Measurements from ENCODE around the gene ZNF668. TPM values are rescaled to one million over a fixed set of nuclear protein-coding genes. Genes with fewer than 3 reads are reported as not detected.
A peak's percentile ranks its signal among the peaks of the same experiment; 100 is the strongest.

Gene ZNF668
- total RNA-seq, 8 experiments from 2014 or later: 7.5 to 17.6 (median 9.1) TPM

GRCh38 chr16:31073142-31073969 is 684 bp downstream of the ZNF668 start:
- Histone ChIP-seq H3K27ac (peak overlapping the region; percentile 92 to 96), H3K4me1 (replicated peaks in 1 of 2) (peaks cover 4 to 8% of the 10 kb centered on the region in 2 donors), H3K4me3 (peak overlapping the region; percentile 63 to 99 (median 81))
- 0 to 7% (median 0%) methylated on average over 3 to 20 of the region's 83 CpGs; no CpG with 5 or more reads in 4 of the 10 experiments for WGBS, 10 experiments
- in situ Hi-C loops (cut with MboI; ENCODE audit: low pct_unique_long_range_greater_than_20kb in 2 of 9, low sequenced_read_pairs in 9 of 9, unreplicated experiment in 9 of 9): no loop called here
- ATAC-seq (replicated peaks in 6 of 8): peak; percentile 56 to 83 (median 78)

DNA sequence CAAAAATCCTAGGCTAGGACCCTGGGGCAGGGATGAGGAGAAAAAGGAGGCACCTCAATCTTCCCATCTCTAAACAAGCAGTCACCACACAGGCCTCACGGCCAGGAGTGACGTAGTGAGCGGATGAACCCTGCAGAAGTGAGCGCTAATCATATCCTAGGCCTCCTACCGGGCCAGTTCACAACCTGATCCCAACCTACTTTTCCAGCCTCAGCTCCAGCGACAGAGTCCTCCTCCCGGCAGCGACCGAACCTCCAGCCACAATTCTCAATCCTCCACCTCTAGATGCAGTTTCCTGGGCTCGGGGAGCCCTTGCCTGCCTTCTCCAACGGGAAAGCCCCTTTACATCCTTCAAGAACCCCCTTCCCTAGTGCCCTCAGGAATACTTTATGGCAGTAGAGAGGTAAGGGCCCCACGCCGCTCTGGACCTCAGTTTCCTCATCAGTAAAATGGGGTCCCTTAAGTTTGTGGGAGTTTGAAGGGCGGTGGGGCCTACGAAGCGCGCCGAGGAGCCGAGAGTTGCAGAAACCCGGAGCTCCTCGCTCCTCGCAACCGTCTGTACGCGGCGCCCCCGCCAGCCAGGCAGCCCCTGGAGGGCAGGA is 1.4 kb downstream of the ZNF668 start:
- peak overlapping the region; percentile 63 to 99 (median 81) for H3K4me3 ChIP-seq
- peak in 2 of 8 experiments; percentile 1 for ATAC-seq (replicated peaks in 6 of 8)
- in situ Hi-C loops (cut with MboI; ENCODE audit: low pct_unique_long_range_greater_than_20kb in 2 of 9, low sequenced_read_pairs in 9 of 9, unreplicated experiment in 9 of 9): no loop called here
- H3K4me1 ChIP-seq (replicated peaks in 1 of 2): peaks cover 4 to 8% of the 10 kb centered on the region in 2 donors
- 0 to 7% (median 0%) methylated on average over 1 to 17 of the region's 27 CpGs; no CpG with 5 or more reads in 4 of the 10 experiments for WGBS, 10 experiments
- peak overlapping the region; percentile 92 to 96 for H3K27ac ChIP-seq

DNA sequence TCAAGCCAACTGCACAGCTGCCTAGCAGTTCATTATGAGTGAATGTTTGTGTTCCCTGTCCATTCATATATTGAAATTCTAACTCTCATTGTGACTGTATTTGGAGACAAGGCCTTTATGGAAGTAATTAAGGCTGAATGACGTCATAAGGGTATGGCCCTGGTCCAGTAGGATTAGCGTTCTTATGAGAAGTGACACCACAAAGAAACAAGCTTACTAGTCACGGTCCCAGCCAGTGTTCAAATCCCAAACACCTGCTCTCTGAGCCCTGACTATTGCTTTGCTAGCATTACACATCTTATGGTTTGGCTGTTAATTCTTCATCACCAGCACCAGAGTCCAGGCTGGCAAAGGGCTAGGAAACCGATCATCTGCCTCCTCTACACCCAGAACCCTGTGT is 2.2 kb downstream of the ZNF668 start:
- in situ Hi-C loops (cut with MboI; ENCODE audit: low pct_unique_long_range_greater_than_20kb in 2 of 9, low sequenced_read_pairs in 9 of 9, unreplicated experiment in 9 of 9): no loop called here
- Histone ChIP-seq H3K4me3 (peak overlapping the region; percentile 63 to 99 (median 81)), H3K4me1 (replicated peaks in 1 of 2) (peaks cover 4 to 8% of the 10 kb centered on the region in 2 donors), H3K27ac (peak overlapping the region in 1 of 2 donors; percentile 92)
- 0 to 80% (median 7%) methylated on average over 1 to 4 of the region's 4 CpGs; no CpG with 5 or more reads in 2 of the 10 experiments for WGBS, 10 experiments
- ATAC-seq (replicated peaks in 6 of 8): peak in 1 of 8 experiments; percentile 1

- ATAC-seq (replicated peaks in 6 of 8): no peak
- Histone ChIP-seq H3K27ac (no peak overlapping the region), H3K4me1 (replicated peaks in 1 of 2) (peaks cover 0 to 4% of the 10 kb centered on the region in 2 donors), H3K4me3 (no peak overlapping the region)
- in situ Hi-C loops (cut with MboI; ENCODE audit: low pct_unique_long_range_greater_than_20kb in 2 of 9, low sequenced_read_pairs in 9 of 9, unreplicated experiment in 9 of 9): no loop called here
- WGBS, 10 experiments: 67 to 100% (median 86%) methylated on average over 1 to 3 of the region's 3 CpGs; no CpG with 5 or more reads in 2 of the 10 experiments
Measured at GRCh38 chr16:31067342-31067741, 6.7 kb downstream of the ZNF668 start.

- H3K4me3 ChIP-seq: no peak overlapping the region
- in situ Hi-C loops (cut with MboI; ENCODE audit: low pct_unique_long_range_greater_than_20kb in 2 of 9, low sequenced_read_pairs in 9 of 9, unreplicated experiment in 9 of 9): no loop called here
- peak in 5 of 8 experiments; percentile 10 to 100 (median 90) for ATAC-seq (replicated peaks in 6 of 8)
- no peaks in the 10 kb centered on the region for H3K4me1 ChIP-seq (replicated peaks in 1 of 2)
- WGBS, 10 experiments: 60 to 100% (median 90%) methylated on average over 1 to 3 of the region's 4 CpGs; no CpG with 5 or more reads in 6 of the 10 experiments
- no peak overlapping the region for H3K27ac ChIP-seq
Measured at GRCh38 chr16:31064882-31065461, 9.1 kb downstream of the ZNF668 start.

- 85 to 100% (median 95%) methylated on average over 3 to 35 of the region's 56 CpGs; no CpG with 5 or more reads in 3 of the 10 experiments for WGBS, 10 experiments
- no peak overlapping the region for H3K27ac ChIP-seq
- no peaks in the 10 kb centered on the region for H3K4me1 ChIP-seq (replicated peaks in 1 of 2)
- ATAC-seq (replicated peaks in 6 of 8): peak in 1 of 8 experiments; percentile 25
- no peak overlapping the region for H3K4me3 ChIP-seq
- in situ Hi-C loops (cut with MboI; ENCODE audit: low pct_unique_long_range_greater_than_20kb in 2 of 9, low sequenced_read_pairs in 9 of 9, unreplicated experiment in 9 of 9): no loop called here
Measured at GRCh38 chr16:31063843-31064611, 10.0 kb downstream of the ZNF668 start.

GRCh38 chr16:31063495-31063842 is 10.6 kb downstream of the ZNF668 start:
- ATAC-seq (replicated peaks in 6 of 8): no peak

GRCh38 chr16:31061813-31062440 is 12.1 kb downstream of the ZNF668 start:
- WGBS, 10 experiments: 95 to 97% (median 96%) methylated on average over 4 to 31 of the region's 54 CpGs; no CpG with 5 or more reads in 7 of the 10 experiments
- in situ Hi-C loops (cut with MboI; ENCODE audit: low pct_unique_long_range_greater_than_20kb in 2 of 9, low sequenced_read_pairs in 9 of 9, unreplicated experiment in 9 of 9): no loop called here
- H3K4me3 ChIP-seq: no peak overlapping the region
- no peak for ATAC-seq (replicated peaks in 6 of 8)
- H3K4me1 ChIP-seq (replicated peaks in 1 of 2): no peaks in the 10 kb centered on the region
- H3K27ac ChIP-seq: no peak overlapping the region

More at GRCh38 chr16:31063495-31063842, 10.6 kb downstream of the ZNF668 start:
- no peaks in the 10 kb centered on the region for H3K4me1 ChIP-seq (replicated peaks in 1 of 2)
- H3K27ac ChIP-seq: no peak overlapping the region
- WGBS, 10 experiments: 20 to 100% (median 93%) methylated on average over 1 to 6 of the region's 9 CpGs; no CpG with 5 or more reads in 7 of the 10 experiments
- in situ Hi-C loops (cut with MboI; ENCODE audit: low pct_unique_long_range_greater_than_20kb in 2 of 9, low sequenced_read_pairs in 9 of 9, unreplicated experiment in 9 of 9): no loop called here
- no peak overlapping the region for H3K4me3 ChIP-seq

DNA sequence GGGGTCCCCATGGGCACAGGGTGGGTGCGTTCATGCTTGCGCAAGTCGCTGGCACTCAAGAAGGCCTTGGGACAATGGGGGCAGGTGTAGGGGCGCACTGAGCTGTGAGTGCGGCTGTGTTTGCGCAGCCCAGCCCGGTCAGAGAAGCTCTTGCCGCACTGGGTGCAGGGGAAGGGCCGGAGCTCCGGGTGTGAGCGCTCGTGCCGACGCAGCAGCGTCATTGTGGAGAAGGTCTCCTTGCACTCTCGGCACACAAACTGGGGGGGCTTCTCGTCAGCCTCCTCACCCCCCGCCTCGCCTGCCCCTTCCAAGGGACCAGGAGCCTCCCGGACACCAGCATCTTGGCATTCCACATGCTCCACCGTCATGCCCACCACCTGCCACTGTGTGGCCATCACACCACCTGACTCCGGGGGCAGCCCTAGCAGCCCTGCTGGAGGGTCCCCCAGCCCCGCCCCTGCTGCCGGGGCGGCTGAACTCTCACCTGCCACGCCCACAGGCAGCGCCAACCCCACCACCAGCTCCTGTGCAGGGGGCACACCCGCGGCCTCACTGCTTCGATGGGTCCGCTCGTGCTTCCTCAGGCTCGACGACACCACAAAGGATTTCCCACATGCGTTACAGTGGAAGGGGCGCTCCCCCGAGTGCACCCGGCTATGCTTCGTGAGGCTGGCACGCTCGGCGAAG is 12.8 kb downstream of the ZNF668 start:
- no peak overlapping the region for H3K4me3 ChIP-seq
- H3K4me1 ChIP-seq (replicated peaks in 1 of 2): no peaks in the 10 kb centered on the region
- in situ Hi-C loops (cut with MboI; ENCODE audit: low pct_unique_long_range_greater_than_20kb in 2 of 9, low sequenced_read_pairs in 9 of 9, unreplicated experiment in 9 of 9): no loop called here
- peak in 1 of 8 experiments; percentile 25 for ATAC-seq (replicated peaks in 6 of 8)
- WGBS, 10 experiments: 100% methylated on average over 1 to 3 of the region's 42 CpGs; no CpG with 5 or more reads in 8 of the 10 experiments
- H3K27ac ChIP-seq: no peak overlapping the region

GRCh38 chr16:31055613-31056012 is 18.4 kb downstream of the ZNF668 start:
- in situ Hi-C loops (cut with MboI; ENCODE audit: low pct_unique_long_range_greater_than_20kb in 2 of 9, low sequenced_read_pairs in 9 of 9, unreplicated experiment in 9 of 9): no loop called here
- Histone ChIP-seq H3K4me3 (no peak overlapping the region), H3K27ac (no peak overlapping the region), H3K4me1 (replicated peaks in 1 of 2) (no peaks in the 10 kb centered on the region)
- no peak for ATAC-seq (replicated peaks in 6 of 8)
- WGBS, 10 experiments: 80 to 100% (median 100%) methylated on average over 1 to 4 of the region's 4 CpGs; no CpG with 5 or more reads in 3 of the 10 experiments

DNA sequence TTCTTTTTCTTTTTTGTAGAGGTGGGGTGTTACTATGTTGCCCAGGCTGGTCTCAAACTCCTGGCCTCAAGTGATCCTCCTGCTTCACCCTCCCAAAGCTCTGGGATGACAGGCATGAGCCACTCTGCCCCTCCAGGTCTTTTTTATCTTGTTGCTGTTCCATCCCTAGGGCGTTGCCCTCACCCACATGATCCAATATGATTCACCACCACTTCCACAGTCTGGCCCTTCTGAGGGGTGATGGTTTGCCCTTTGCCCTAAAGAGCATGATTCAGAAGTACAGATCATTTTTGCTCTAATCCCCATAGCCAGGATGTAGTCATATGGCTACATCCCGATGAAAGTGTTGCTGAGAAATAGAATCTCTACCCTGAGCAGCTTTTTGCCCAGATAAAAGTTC is 21.9 kb downstream of the ZNF668 start:
- in situ Hi-C loops (cut with MboI; ENCODE audit: low pct_unique_long_range_greater_than_20kb in 2 of 9, low sequenced_read_pairs in 9 of 9, unreplicated experiment in 9 of 9): no loop called here
- 0 to 100% (median 50%) methylated on average over 1 to 2 of the region's 2 CpGs; no CpG with 5 or more reads in 3 of the 10 experiments for WGBS, 10 experiments
- Histone ChIP-seq H3K4me3 (no peak overlapping the region), H3K4me1 (replicated peaks in 1 of 2) (no peaks in the 10 kb centered on the region), H3K27ac (no peak overlapping the region)
- peak; percentile 74 to 98 (median 92) for ATAC-seq (replicated peaks in 6 of 8)

Measured in motor neuron (in vitro differentiated cells).